Right lobe of liver (tissue), 4 donors: Measurements from ENCODE around the gene TMEM51.

Source experiments
- CTCF ChIP-seq, 4 donors: fragments of 200-600 bp in 3 of 4; fragments of 450-650 bp in 1 of 4; IDR thresholded peaks; one replicate each; pipeline versions ENCODE4 v1.5.1 to v1.8.0; 2016 to 2022; ENCODE audit warnings: antibody characterized with exemption in 4 of 4, mild to moderate bottlenecking in 2 of 4
- POLR2A ChIP-seq: fragments of 450-650 bp; IDR thresholded peaks from one replicate; pipeline ENCODE4 v1.6.1; 2017; ENCODE audit warnings: antibody characterized with exemption, mild to moderate bottlenecking
- donor health status: DM: no; HTN: no; CAD: no.
- donor health status: DM: no; HTN: no; CAD: no.
- donor health status: DM: no; HTN: yes; CAD: no.

- no peak for TF ChIP-seq CTCF (IDR thresholded peaks at IDR 0.05)
- TF ChIP-seq POLR2A = no peak
Observed at GRCh38 chr1:15191267-15191666, 37.7 kb downstream of the TMEM51 start.
